SK-N-SH (cell line): ENCODE data around the gene ABCB4. TPM values are rescaled to one million over a fixed set of nuclear protein-coding genes. Genes with fewer than 3 reads are reported as not detected.

ENCODE experiments used
- CTCF ChIA-PET: fragments of 300-600, 350-600 bp; formaldehyde crosslinking; extraction: SDS; loops from one replicate; lab custom pipeline; 2021; lab: Yijun Ruan, JAX
- POLR2A ChIA-PET: fragments of 350-600 bp; sonication (Branson Sonifier 250); formaldehyde crosslinking; extraction: SDS; loops from one replicate; lab custom pipeline; 2020; ENCODE audit warnings: antibody characterized with exemption, inconsistent platforms; lab: Yijun Ruan, JAX
- DNase-seq: peaks from one replicate; pipeline ENCODE4 v3.0.0; 2012
- H2AFZ ChIP-seq: fragments of 200-600 bp; sonication (generic); 2 replicates; pipeline ENCODE4 v1.8.1; 2016; ENCODE audit warnings: antibody characterized with exemption, mild to moderate bottlenecking, low read depth
- H3F3A ChIP-seq: fragments of 200-600 bp; sonication (generic); replicated peaks from 2 replicates; pipeline ENCODE3; 2016; ENCODE audit warnings: antibody characterized with exemption, mild to moderate bottlenecking; ENCODE audit not compliant: insufficient read depth
- H3K27ac ChIP-seq, 2 experiments: fragments of 200-500 bp in 1 of 2; fragments of 200-600 bp in 1 of 2; sonication (Bioruptor generic) in 1 of 2; sonication (generic), shearing (Covaris generic) in 1 of 2; 2 replicates each; pipeline versions ENCODE4 v1.5.1 to v1.6.1; 2014 to 2016; ENCODE audit warnings: low read depth in 2 of 2, inconsistent platforms in 1 of 2, low read length in 1 of 2, mild to moderate bottlenecking in 1 of 2, mixed read lengths in 1 of 2
- H3K27me3 ChIP-seq: fragments of 200-600 bp; sonication (generic), shearing (Covaris generic); 2 replicates; pipeline ENCODE4 v1.6.1; 2016; ENCODE audit warnings: mixed run types; ENCODE audit not compliant: insufficient read depth
- H3K36me3 ChIP-seq, 2 experiments: fragments of 200-500 bp in 1 of 2; fragments of 200-600 bp in 1 of 2; sonication (Bioruptor generic) in 1 of 2; sonication (generic) in 1 of 2; replicated peaks in 1 of 2; 2 replicates each; pipeline versions ENCODE3 to v1.5.1; 2014 to 2016; ENCODE audit warnings: low read length in 1 of 2, mild to moderate bottlenecking in 1 of 2; ENCODE audit not compliant: insufficient read depth in 2 of 2, control insufficient read depth in 1 of 2
- H3K4me1 ChIP-seq, 2 experiments: fragments of 200-500 bp in 1 of 2; fragments of 200-600 bp in 1 of 2; sonication (Bioruptor generic) in 1 of 2; sonication (generic), shearing (Covaris generic) in 1 of 2; 2 replicates each; pipeline versions ENCODE4 v1.5.1 to v1.6.1; 2014 to 2016; ENCODE audit warnings: low read depth in 1 of 2, low read length in 1 of 2, mixed run types in 1 of 2; ENCODE audit not compliant: insufficient read depth in 2 of 2, control insufficient read depth in 1 of 2
- H3K4me2 ChIP-seq: fragments of 200-600 bp; sonication (generic), shearing (Covaris generic); 2 replicates; pipeline ENCODE4 v1.6.1; 2017; ENCODE audit warnings: mixed run types
- H3K4me3 ChIP-seq, 2 experiments: fragments of 200-500 bp in 1 of 2; fragments of 200-600 bp in 1 of 2; sonication (Bioruptor generic) in 1 of 2; sonication (generic), shearing (Covaris generic) in 1 of 2; 2 replicates each; pipeline versions ENCODE4 v1.5.1 to v1.8.1; 2014 to 2016; ENCODE audit warnings: low read depth in 2 of 2, inconsistent platforms in 1 of 2, low read length in 1 of 2, mild to moderate bottlenecking in 1 of 2, mixed read lengths in 1 of 2, moderate library complexity in 1 of 2
- H3K79me2 ChIP-seq: fragments of 200-600 bp; sonication (generic); 2 replicates; pipeline ENCODE4 v1.8.1; 2017; ENCODE audit warnings: mild to moderate bottlenecking; ENCODE audit not compliant: insufficient read depth
- H3K9ac ChIP-seq: fragments of 200-600 bp; sonication (generic); 2 replicates; pipeline ENCODE4 v1.6.1; 2017; ENCODE audit warnings: mixed run types
- H3K9me2 ChIP-seq: fragments of 200-600 bp; sonication (generic); 2 replicates; pipeline ENCODE4 v1.6.1; 2017; ENCODE audit warnings: mixed run types
- H3K9me3 ChIP-seq: fragments of 200-600 bp; sonication (generic); 2 replicates; pipeline ENCODE4 v1.6.1; 2017; ENCODE audit warnings: mixed run types, mild to moderate bottlenecking, moderate library complexity
- H4K20me1 ChIP-seq: fragments of 200-600 bp; sonication (generic); 2 replicates; pipeline ENCODE4 v1.6.1; 2017; ENCODE audit warnings: mild to moderate bottlenecking, mixed run types; ENCODE audit not compliant: insufficient read depth
- CHD2 ChIP-seq: fragments of 150-350 bp; IDR thresholded peaks from 2 replicates; pipeline ENCODE4 v1.6.1; 2018; ENCODE audit warnings: low read length; ENCODE audit not compliant: partially characterized antibody
- CTCF ChIP-seq: fragments of 200-600 bp; sonication (generic); IDR thresholded peaks from 2 replicates; pipeline ENCODE4 v1.6.1; 2017; ENCODE audit warnings: antibody characterized with exemption, mild to moderate bottlenecking, moderate library complexity
- EP300 ChIP-seq, 2 experiments: IDR thresholded peaks; 2 replicates each; pipeline versions ENCODE4 v1.4.0 to v1.6.1; 2012; ENCODE audit warnings: borderline replicate concordance in 1 of 2, low read depth in 1 of 2, low read length in 1 of 2
- EZH2phosphoT487 ChIP-seq: fragments of 200-600 bp; sonication (generic); IDR thresholded peaks from 2 replicates; pipeline ENCODE4 v1.6.1; 2017; ENCODE audit warnings: low read depth, mixed run types, mild to moderate bottlenecking, antibody characterized with exemption, moderate library complexity, borderline replicate concordance
- FOXJ3 ChIP-seq: sonication (generic); formaldehyde crosslinking; IDR thresholded peaks from 2 replicates; pipeline ENCODE4 v1.5.1; 2020; ENCODE audit warnings: mild to moderate bottlenecking, missing genetic modification reagents
- FOXM1 ChIP-seq: IDR thresholded peaks from 2 replicates; pipeline ENCODE4 v1.4.0; 2012; ENCODE audit warnings: low read depth, mild to moderate bottlenecking
- MEF2A ChIP-seq: IDR thresholded peaks from 2 replicates; pipeline ENCODE4 v1.4.0; 2012; ENCODE audit warnings: low read depth, borderline replicate concordance
- MXI1 ChIP-seq: IDR thresholded peaks from 2 replicates; pipeline ENCODE4 v1.6.1; 2012; ENCODE audit warnings: mild to moderate bottlenecking, low read depth, low read length, improper control_type of control experiment
- NRF1 ChIP-seq: IDR thresholded peaks from 2 replicates; pipeline ENCODE4 v1.6.1; 2012; ENCODE audit warnings: low read depth, mild to moderate bottlenecking, low read length
- RCOR1 ChIP-seq: fragments of 150-350 bp; IDR thresholded peaks from 2 replicates; pipeline ENCODE4 v1.6.1; 2017; ENCODE audit warnings: antibody characterized with exemption, low read length
- RFX5 ChIP-seq: IDR thresholded peaks from 2 replicates; pipeline ENCODE4 v1.6.1; 2012; ENCODE audit warnings: mild to moderate bottlenecking, improper control_type of control experiment, low read length
- RXRA ChIP-seq: IDR thresholded peaks from 2 replicates; pipeline ENCODE4 v1.4.0; 2012; ENCODE audit warnings: low read depth, mild to moderate bottlenecking, borderline replicate concordance
- SMC3 ChIP-seq: IDR thresholded peaks from 2 replicates; pipeline ENCODE4 v1.6.1; 2012; ENCODE audit warnings: low read depth, low read length, improper control_type of control experiment
- TAF1 ChIP-seq: IDR thresholded peaks from 2 replicates; pipeline ENCODE4 v1.6.1; 2012; ENCODE audit warnings: low read depth, mild to moderate bottlenecking, low read length, moderate library complexity, borderline replicate concordance
- TCF12 ChIP-seq: IDR thresholded peaks from 2 replicates; pipeline ENCODE4 v1.4.0; 2012
- TEAD4 ChIP-seq: IDR thresholded peaks from 2 replicates; pipeline ENCODE4 v1.4.0; 2012; ENCODE audit warnings: mild to moderate bottlenecking, borderline replicate concordance; ENCODE audit not compliant: insufficient read depth
- YY1 ChIP-seq: IDR thresholded peaks from 2 replicates; pipeline ENCODE4 v1.4.0; 2012; ENCODE audit warnings: low read depth, mild to moderate bottlenecking
- WGBS: methylation state at CpG from one replicate; pipeline ENCODE4 v1.1.6; 2017; ENCODE audit warnings: low lambda C conversion rate; 5-methylcytosine and 5-hydroxymethylcytosine counted together
- polyA plus RNA-seq, 3 experiments: library from polyadenylated mRNA; depleted of rRNA; stranded (reverse); fragments of >200 nt; gene quantifications; 2 replicates each; pipeline ENCODE4 v1.2.3, GENCODE V29; 2012
- TF ChIP-seq, protein P1 (sequence below): IDR thresholded peaks from 2 replicates; pipeline ENCODE4 v1.4.0; 2012; ENCODE audit warnings: low read depth

The ABCB4 gene
- polyA plus RNA-seq, 1 of the 3 experiments (the other 2 are of a cell fraction): 0.18 TPM

GRCh38 chr7:87505557-87506245, 30.2 kb upstream of the ABCB4 start:
- 54% methylated on average over 5 of the region's 5 CpGs for WGBS
- CTCF ChIA-PET: interaction anchor here (0.6 to 4.4 kb wide), 38 partner anchors 8 to 664 kb away, joined by 3 to 34 read pairs (median 4); partner anchors contain the start of genes ABCB1, RUNDC3B and SLC25A40
- no peak overlapping the region for H3K9ac ChIP-seq

GRCh38 chr7:87505122-87505521, 29.6 kb upstream of the ABCB4 start:
- WGBS: 58% methylated on average over 5 of the region's 5 CpGs
- Histone ChIP-seq H3K4me1 (peaks cover 0 to 3% of the 10 kb centered on the region in 2 experiments; a peak in 2 of 4 replicates), H2AFZ (no peak overlapping the region), H3K27me3 (no peaks in the 10 kb centered on the region), H3K9me3 (no peaks in the 10 kb centered on the region; the same call in 1 of the 2 replicates), H3K4me3 (no peak overlapping the region), H3K9me2 (no peaks in the 10 kb centered on the region), H3K27ac (no peak overlapping the region), H3K79me2 (no peaks in the 10 kb centered on the region), H3K36me3 (peaks cover 0 to 24% of the 10 kb centered on the region in 2 experiments), H3K4me2 (no peak overlapping the region), H3K9ac (no peak overlapping the region), H4K20me1 (no peaks in the 10 kb centered on the region), H3F3A (no peaks in the 10 kb centered on the region)
- DNase-seq: no peak
- no peak for TF ChIP-seq FOXM1
- TF ChIP-seq, protein P1, sequence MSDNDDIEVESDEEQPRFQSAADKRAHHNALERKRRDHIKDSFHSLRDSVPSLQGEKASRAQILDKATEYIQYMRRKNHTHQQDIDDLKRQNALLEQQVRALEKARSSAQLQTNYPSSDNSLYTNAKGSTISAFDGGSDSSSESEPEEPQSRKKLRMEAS: no peak
- no peak for TF ChIP-seq EP300 (IDR thresholded peaks at IDR 0.05; ENCODE audit: borderline replicate concordance in 1 of 2, low read depth in 1 of 2, low read length in 1 of 2)
- TF ChIP-seq YY1: no peak
- TF ChIP-seq MEF2A: no peak
- TF ChIP-seq TEAD4: no peak
- no peak for TF ChIP-seq SMC3
- no peak for TF ChIP-seq CTCF
- no peak for TF ChIP-seq MXI1
- TF ChIP-seq CHD2: no peak
- TF ChIP-seq NRF1: no peak
- no peak for TF ChIP-seq EZH2phosphoT487
- no peak for TF ChIP-seq RXRA
- TF ChIP-seq FOXJ3 (CRISPR knock-in tag): no peak
- TF ChIP-seq TAF1: no peak
- no peak for TF ChIP-seq RFX5
- no peak for TF ChIP-seq RCOR1
- POLR2A ChIA-PET: no interaction called here
- CTCF ChIA-PET: interaction anchor here (0.7 to 4.4 kb wide), 15 partner anchors 10 to 665 kb away, joined by 3 to 34 read pairs (median 6); partner anchors contain the start of gene ABCB1

More at GRCh38 chr7:87505557-87506245, 30.2 kb upstream of the ABCB4 start:
- Histone ChIP-seq H3K79me2 (no peaks in the 10 kb centered on the region), H4K20me1 (no peaks in the 10 kb centered on the region), H3K9me3 (no peaks in the 10 kb centered on the region; the same call in 1 of the 2 replicates), H3K9me2 (no peaks in the 10 kb centered on the region)
- no peak for DNase-seq
- TF ChIP-seq TCF12 (no peak), TEAD4 (no peak), CHD2 (no peak)
- TF ChIP-seq, all 33 proteins: peak for 0
- no peaks in the 10 kb centered on the region for H3K27me3 ChIP-seq
- H3K4me1 ChIP-seq: peaks cover 0 to 9% of the 10 kb centered on the region in 2 experiments; a peak in 2 of 4 replicates
- no peaks in the 10 kb centered on the region for H3F3A ChIP-seq
- H3K27ac ChIP-seq: no peak overlapping the region
- H3K36me3 ChIP-seq: peaks cover 0 to 24% of the 10 kb centered on the region in 2 experiments
- no peak overlapping the region for H3K4me2 ChIP-seq
- POLR2A ChIA-PET: interaction anchor here (1.1 kb wide), 1 partner anchor 95 kb away, joined by 3 read pairs; the partner anchor contains the start of gene ABCB1
- no peak overlapping the region for H3K4me3 ChIP-seq
- H2AFZ ChIP-seq: no peak overlapping the region
